ENCODE results near the gene SH3RF3.
A peak's percentile ranks its signal among the peaks of the same experiment; 100 is the strongest.

SH3RF3 gene

GRCh38 chr2:109175350-109175678 is 46.3 kb downstream of the SH3RF3 start:
- TF ChIP-seq CTCF (conservative IDR thresholded peaks at IDR 0.05) = no peak
- H3K27ac ChIP-seq = peak overlapping the region; percentile 42

- no peak for TF ChIP-seq CTCF (conservative IDR thresholded peaks at IDR 0.05)
- peak overlapping the region; percentile 74 for H3K27ac ChIP-seq
Measured at GRCh38 chr2:109176928-109177327, 47.9 kb downstream of the SH3RF3 start.

DNA sequence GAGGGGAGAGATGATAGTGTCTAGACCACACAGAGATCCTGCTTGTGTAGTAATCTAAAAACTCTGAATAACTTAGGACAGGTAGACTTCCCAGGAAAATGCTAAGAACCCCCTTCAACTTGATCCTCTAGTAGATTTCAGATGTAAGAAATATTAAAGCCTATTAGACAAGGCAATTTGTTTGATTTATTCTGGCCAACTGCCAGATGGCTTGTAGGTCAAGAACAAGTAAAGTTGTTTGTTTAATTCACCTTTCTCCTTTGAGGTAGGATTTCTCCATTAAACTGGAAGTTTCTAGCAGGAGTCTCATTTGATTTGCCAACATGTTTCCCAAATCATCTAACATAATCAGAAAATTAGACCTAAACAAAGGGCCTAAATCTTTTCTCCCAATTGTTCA is 48.6 kb downstream of the SH3RF3 start:
- H3K27ac ChIP-seq = peak overlapping the region; percentile 74
- no peak for TF ChIP-seq CTCF (conservative IDR thresholded peaks at IDR 0.05)

GRCh38 chr2:109178968-109179367 is 50.0 kb downstream of the SH3RF3 start:
- no peak overlapping the region for H3K27ac ChIP-seq
- no peak for TF ChIP-seq CTCF (conservative IDR thresholded peaks at IDR 0.05)

GRCh38 chr2:109180786-109181185 is 51.8 kb downstream of the SH3RF3 start:
- no peak overlapping the region for H3K27ac ChIP-seq
- TF ChIP-seq CTCF (conservative IDR thresholded peaks at IDR 0.05) = no peak

GRCh38 chr2:109182426-109182825 is 53.4 kb downstream of the SH3RF3 start:
- no peak overlapping the region for H3K27ac ChIP-seq
- TF ChIP-seq CTCF (conservative IDR thresholded peaks at IDR 0.05) = no peak

GRCh38 chr2:109183871-109184270 is 54.9 kb downstream of the SH3RF3 start:
- no peak overlapping the region for H3K27ac ChIP-seq
- TF ChIP-seq CTCF (conservative IDR thresholded peaks at IDR 0.05) = no peak

DNA sequence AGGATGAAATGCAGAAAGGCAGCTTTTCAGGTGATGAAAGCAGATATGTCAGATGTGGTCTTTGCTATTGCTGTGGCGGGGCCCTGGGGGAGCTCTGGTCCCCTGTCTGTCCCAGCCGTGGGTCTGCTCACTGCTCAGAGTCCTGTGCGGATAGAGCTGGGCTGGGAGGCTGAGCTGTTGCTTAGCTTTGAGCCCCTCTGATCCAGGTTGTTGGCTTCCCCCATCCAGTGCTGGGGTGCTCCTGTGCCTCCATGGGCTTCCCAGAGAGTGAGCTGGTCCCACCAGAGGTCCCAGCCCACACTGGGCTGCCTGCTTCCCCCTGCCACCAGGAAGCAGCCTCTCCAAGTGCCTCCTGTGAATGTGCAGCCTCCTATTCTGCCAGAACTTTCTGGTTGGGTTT is 55.4 kb downstream of the SH3RF3 start:
- no peak for TF ChIP-seq CTCF (conservative IDR thresholded peaks at IDR 0.05)
- H3K27ac ChIP-seq = no peak overlapping the region
